ENCODE results near the gene ARL6IP1.

Gene ARL6IP1

GRCh38 chr16:18801145-18801972 is at the start of gene ARL6IP1:
Gene ARL6IP1, minus strand, starts transcription at chr16:18801549. Its CDS starts 83 bp downstream, at chr16:18801466.
- peak; percentile 96 for DNase-seq (ENCODE audit: low read depth)

- DNase-seq (ENCODE audit: low read depth), result no peak
These were observed 45.1 kb upstream of the ARL6IP1 start for GRCh38 chr16:18846416-18846815.

- no peak for DNase-seq (ENCODE audit: low read depth)
These were observed 41.2 kb upstream of the ARL6IP1 start for GRCh38 chr16:18842565-18842964.

- no peak for DNase-seq (ENCODE audit: low read depth)
These were observed 40.6 kb upstream of the ARL6IP1 start for GRCh38 chr16:18841833-18842525.

GRCh38 chr16:18839555-18839954 is 38.2 kb upstream of the ARL6IP1 start:
- DNase-seq (ENCODE audit: low read depth), result no peak

- no peak for DNase-seq (ENCODE audit: low read depth)
These were observed 35.4 kb upstream of the ARL6IP1 start for GRCh38 chr16:18836702-18837101.

- no peak for DNase-seq (ENCODE audit: low read depth)
These were observed 33.5 kb upstream of the ARL6IP1 start for GRCh38 chr16:18834864-18835263.

GRCh38 chr16:18833707-18834505 is 32.6 kb upstream of the ARL6IP1 start:
- no peak for DNase-seq (ENCODE audit: low read depth)

GRCh38 chr16:18832613-18833012 is 31.3 kb upstream of the ARL6IP1 start:
- no peak for DNase-seq (ENCODE audit: low read depth)

- no peak for DNase-seq (ENCODE audit: low read depth)
These were observed 30.7 kb upstream of the ARL6IP1 start for GRCh38 chr16:18832006-18832405.

- DNase-seq (ENCODE audit: low read depth), result no peak
These were observed 27.9 kb upstream of the ARL6IP1 start for GRCh38 chr16:18829251-18829650.

GRCh38 chr16:18827890-18828289 is 26.5 kb upstream of the ARL6IP1 start:
- no peak for DNase-seq (ENCODE audit: low read depth)

- DNase-seq (ENCODE audit: low read depth), result no peak
These were observed 14.9 kb upstream of the ARL6IP1 start for GRCh38 chr16:18816286-18816685.

- no peak for DNase-seq (ENCODE audit: low read depth)
These were observed 10.6 kb upstream of the ARL6IP1 start for GRCh38 chr16:18811925-18812324.

GRCh38 chr16:18809165-18809564 is 7.8 kb upstream of the ARL6IP1 start:
- no peak for DNase-seq (ENCODE audit: low read depth)

GRCh38 chr16:18805257-18805773 is 4.0 kb upstream of the ARL6IP1 start:
- no peak for DNase-seq (ENCODE audit: low read depth)

- DNase-seq (ENCODE audit: low read depth), result no peak
These were observed 3.2 kb upstream of the ARL6IP1 start for GRCh38 chr16:18804540-18804939.

GRCh38 chr16:18803569-18804462 is 2.5 kb upstream of the ARL6IP1 start:
- DNase-seq (ENCODE audit: low read depth), result no peak

- no peak for DNase-seq (ENCODE audit: low read depth)
These were observed 1.5 kb upstream of the ARL6IP1 start for GRCh38 chr16:18802767-18803343.

- no peak for DNase-seq (ENCODE audit: low read depth)
These were observed 589 bp downstream of the ARL6IP1 start for GRCh38 chr16:18800775-18801144.

- DNase-seq (ENCODE audit: low read depth), result no peak
These were observed 1.1 kb downstream of the ARL6IP1 start for GRCh38 chr16:18800293-18800692.

All from non-pigmented ciliary epithelial cell (primary cell).